Measurements from ENCODE around the gene NUP188. TPM values are rescaled to one million over a fixed set of nuclear protein-coding genes. Genes with fewer than 3 reads are reported as not detected.

The NUP188 gene
- total RNA-seq, 1 experiment from 2014 or later = 80.9 TPM

GRCh38 chr9:129005336-129005997 is 58.0 kb downstream of the NUP188 start:
- Mint-ChIP-seq H3K27ac (ENCODE audit: unreplicated experiment) (peak overlapping the region; percentile 63), H3K4me3 (ENCODE audit: unreplicated experiment) (no peak overlapping the region), H3K27me3 (ENCODE audit: insufficient read depth, unreplicated experiment) (no peaks in the 10 kb centered on the region), H3K36me3 (ENCODE audit: insufficient read depth, unreplicated experiment) (peaks cover 80% of the 10 kb centered on the region), H3K9me3 (ENCODE audit: unreplicated experiment) (no peaks in the 10 kb centered on the region), H3K4me1 (ENCODE audit: low read depth, unreplicated experiment) (no peaks in the 10 kb centered on the region)
- Histone ChIP-seq H3K4me1 (no peaks in the 10 kb centered on the region), H3K9me3 (no peaks in the 10 kb centered on the region), H3K4me3 (ENCODE audit: low read depth, low read length) (no peak overlapping the region), H3K36me3 (ENCODE audit: control insufficient read depth, insufficient read depth, low read length) (peaks cover 7% of the 10 kb centered on the region), H3K27me3 (replicated peaks; ENCODE audit: control insufficient read depth, insufficient read depth, low read length) (no peaks in the 10 kb centered on the region)
- intact Hi-C loops (cut with micrococcal nuclease; ENCODE audit: unreplicated experiment) = no loop called here
- ChIA-PET POLR2A (interaction anchor here (0.5 kb wide), 1 partner anchor 16 kb away, joined by 4 read pairs; no protein-coding TSS in a partner anchor), CTCF (interaction anchor here (1.1 kb wide), 1 partner anchor 14 kb away, joined by 4 read pairs; no protein-coding TSS in a partner anchor)
- TF ChIP-seq CTCF (IDR thresholded peaks at IDR 0.05; ENCODE audit: insufficient read depth in 1 of 2, low read depth in 1 of 2, low read length in 1 of 2, severe bottlenecking in 1 of 2, unreplicated experiment in 1 of 2) = no peak
- BruUV-seq (replicated peaks) = no TSS peak
- no peak for DNase-seq

GRCh38 chr9:129006328-129007034 is 59.0 kb downstream of the NUP188 start:
- Mint-ChIP-seq H3K4me3 (ENCODE audit: unreplicated experiment) (no peak overlapping the region), H3K27me3 (ENCODE audit: insufficient read depth, unreplicated experiment) (no peaks in the 10 kb centered on the region), H3K27ac (ENCODE audit: unreplicated experiment) (peak overlapping the region; percentile 49), H3K9me3 (ENCODE audit: unreplicated experiment) (no peaks in the 10 kb centered on the region), H3K36me3 (ENCODE audit: insufficient read depth, unreplicated experiment) (peaks cover 79% of the 10 kb centered on the region), H3K4me1 (ENCODE audit: low read depth, unreplicated experiment) (no peaks in the 10 kb centered on the region)
- intact Hi-C loops (cut with micrococcal nuclease; ENCODE audit: unreplicated experiment) = loop anchor here (2.0 kb wide), 1 partner anchor 22 kb away; the partner anchor contains the start of gene SH3GLB2
- POLR2A ChIA-PET = no interaction called here
- CTCF ChIA-PET = interaction anchor here (0.5 to 3.1 kb wide), 3 partner anchors 13 to 53 kb away, joined by 3 to 10 read pairs (median 4); partner anchors contain the start of gene SH3GLB2
- Histone ChIP-seq H3K4me3 (ENCODE audit: low read depth, low read length) (no peak overlapping the region), H3K4me1 (no peaks in the 10 kb centered on the region), H3K36me3 (ENCODE audit: control insufficient read depth, insufficient read depth, low read length) (peaks cover 2% of the 10 kb centered on the region), H3K27me3 (replicated peaks; ENCODE audit: control insufficient read depth, insufficient read depth, low read length) (no peaks in the 10 kb centered on the region), H3K9me3 (no peaks in the 10 kb centered on the region)
- peak; percentile 78 to 96 for TF ChIP-seq CTCF (IDR thresholded peaks at IDR 0.05; ENCODE audit: insufficient read depth in 1 of 2, low read depth in 1 of 2, low read length in 1 of 2, severe bottlenecking in 1 of 2, unreplicated experiment in 1 of 2)
- peak; percentile 77 to 83 for DNase-seq
- TSS peak; percentile 70 for BruUV-seq (replicated peaks)

- Mint-ChIP-seq H3K4me1 (ENCODE audit: low read depth, unreplicated experiment) (no peaks in the 10 kb centered on the region), H3K9me3 (ENCODE audit: unreplicated experiment) (no peaks in the 10 kb centered on the region), H3K36me3 (ENCODE audit: insufficient read depth, unreplicated experiment) (peaks cover 77% of the 10 kb centered on the region), H3K27ac (ENCODE audit: unreplicated experiment) (peak overlapping the region; percentile 78), H3K4me3 (ENCODE audit: unreplicated experiment) (no peak overlapping the region), H3K27me3 (ENCODE audit: insufficient read depth, unreplicated experiment) (no peaks in the 10 kb centered on the region)
- intact Hi-C loops (cut with micrococcal nuclease; ENCODE audit: unreplicated experiment) = loop anchor here (2.0 kb wide), 1 partner anchor 22 kb away; the partner anchor contains the start of gene SH3GLB2
- Histone ChIP-seq H3K36me3 (ENCODE audit: control insufficient read depth, insufficient read depth, low read length) (peaks cover 2% of the 10 kb centered on the region), H3K27me3 (replicated peaks; ENCODE audit: control insufficient read depth, insufficient read depth, low read length) (no peaks in the 10 kb centered on the region), H3K9me3 (no peaks in the 10 kb centered on the region), H3K4me3 (ENCODE audit: low read depth, low read length) (no peak overlapping the region), H3K4me1 (no peaks in the 10 kb centered on the region)
- DNase-seq = no peak
- POLR2A ChIA-PET = no interaction called here
- TF ChIP-seq CTCF (IDR thresholded peaks at IDR 0.05; ENCODE audit: insufficient read depth in 1 of 2, low read depth in 1 of 2, low read length in 1 of 2, severe bottlenecking in 1 of 2, unreplicated experiment in 1 of 2) = no peak
- CTCF ChIA-PET = interaction anchor here (0.5 to 3.1 kb wide), 2 partner anchors 13 to 22 kb away, joined by 4 to 10 read pairs; partner anchors contain the start of gene SH3GLB2
- BruUV-seq (replicated peaks) = no TSS peak
These were observed 59.7 kb downstream of the NUP188 start for GRCh38 chr9:129007035-129007765.
